AG09319 (cell line): ENCODE measurements around the gene PODNL1.

Experiments
- DNase-seq: peaks from one replicate; pipeline ENCODE4 v3.0.0-alpha.2; 2010; ENCODE audit warnings: low read depth; ENCODE audit errors: extremely low read depth
- TF ChIP-seq, protein P1 (sequence below): IDR thresholded peaks from 2 replicates; pipeline ENCODE4 v1.5.1; 2011; ENCODE audit warnings: low read depth, mild to moderate bottlenecking, inconsistent platforms, low read length, moderate library complexity

PODNL1 gene

GRCh38 chr19:13920524-13920923 lies 17.7 kb downstream of the PODNL1 start:
- no peak for DNase-seq

DNA sequence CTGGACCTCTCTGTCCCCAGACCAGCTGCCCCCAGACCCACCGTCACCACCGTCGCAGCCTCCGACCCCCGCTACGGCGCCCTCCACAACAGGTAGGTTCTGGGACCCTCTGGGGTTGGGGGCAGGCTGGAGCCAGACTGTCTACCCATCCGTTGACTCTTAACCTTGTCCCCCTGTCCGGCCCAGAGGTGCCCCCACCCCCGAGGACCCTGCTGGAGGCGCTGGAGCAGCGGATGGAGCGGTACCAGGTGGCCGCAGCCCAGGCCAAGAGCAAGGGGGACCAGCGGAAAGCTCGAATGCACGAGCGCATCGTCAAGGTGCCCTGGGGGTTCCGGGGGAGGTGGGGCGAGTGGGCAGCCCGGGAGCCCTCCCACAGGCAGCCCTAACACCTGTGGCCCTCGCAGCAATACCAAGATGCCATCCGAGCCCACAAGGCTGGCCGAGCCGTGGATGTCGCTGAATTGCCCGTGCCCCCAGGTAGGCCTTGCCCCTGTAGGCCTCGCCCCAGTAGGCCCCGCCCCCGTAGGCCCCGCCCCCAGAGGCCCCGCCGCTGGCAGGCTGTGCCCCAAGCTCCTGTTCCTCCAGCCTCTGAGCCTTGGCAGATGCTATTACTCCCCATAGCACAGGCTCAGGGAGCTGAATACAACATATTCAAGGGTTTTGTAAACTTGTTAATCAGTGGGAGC lies 19.3 kb downstream of the PODNL1 start:
- DNase-seq, result no peak
- TF ChIP-seq, protein P1, sequence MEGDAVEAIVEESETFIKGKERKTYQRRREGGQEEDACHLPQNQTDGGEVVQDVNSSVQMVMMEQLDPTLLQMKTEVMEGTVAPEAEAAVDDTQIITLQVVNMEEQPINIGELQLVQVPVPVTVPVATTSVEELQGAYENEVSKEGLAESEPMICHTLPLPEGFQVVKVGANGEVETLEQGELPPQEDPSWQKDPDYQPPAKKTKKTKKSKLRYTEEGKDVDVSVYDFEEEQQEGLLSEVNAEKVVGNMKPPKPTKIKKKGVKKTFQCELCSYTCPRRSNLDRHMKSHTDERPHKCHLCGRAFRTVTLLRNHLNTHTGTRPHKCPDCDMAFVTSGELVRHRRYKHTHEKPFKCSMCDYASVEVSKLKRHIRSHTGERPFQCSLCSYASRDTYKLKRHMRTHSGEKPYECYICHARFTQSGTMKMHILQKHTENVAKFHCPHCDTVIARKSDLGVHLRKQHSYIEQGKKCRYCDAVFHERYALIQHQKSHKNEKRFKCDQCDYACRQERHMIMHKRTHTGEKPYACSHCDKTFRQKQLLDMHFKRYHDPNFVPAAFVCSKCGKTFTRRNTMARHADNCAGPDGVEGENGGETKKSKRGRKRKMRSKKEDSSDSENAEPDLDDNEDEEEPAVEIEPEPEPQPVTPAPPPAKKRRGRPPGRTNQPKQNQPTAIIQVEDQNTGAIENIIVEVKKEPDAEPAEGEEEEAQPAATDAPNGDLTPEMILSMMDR, result no peak

More at GRCh38 chr19:13920524-13920923, 17.7 kb downstream of the PODNL1 start:
- TF ChIP-seq, protein P1, result no peak

DNA sequence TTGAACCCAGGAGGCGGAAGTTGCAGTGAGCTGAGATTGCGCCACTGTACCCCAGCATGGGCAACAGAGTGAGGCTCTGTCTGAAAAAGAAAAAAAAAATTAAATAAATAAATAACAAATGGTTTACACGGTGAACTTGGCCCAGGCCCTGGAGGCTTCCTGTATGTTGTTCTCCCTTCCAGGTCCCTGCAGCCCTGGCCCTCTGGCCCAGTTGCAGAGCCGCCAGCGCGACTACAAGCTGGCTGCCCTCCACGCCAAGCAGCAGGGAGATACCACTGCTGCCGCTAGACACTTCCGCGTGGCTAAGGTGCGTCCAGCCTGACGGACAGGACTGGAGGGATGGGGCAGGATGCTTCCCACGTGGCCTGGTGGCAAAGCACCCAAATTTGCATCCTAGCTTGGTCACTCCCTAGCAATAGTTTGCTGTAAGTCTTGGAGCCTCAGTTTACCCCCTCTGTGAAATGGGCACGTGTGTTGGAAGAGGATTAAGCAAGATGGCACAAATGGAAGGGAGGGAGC lies 20.3 kb downstream of the PODNL1 start:
- no peak for DNase-seq
- TF ChIP-seq, protein P1, result no peak

GRCh38 chr19:13914777-13915176 lies 23.4 kb downstream of the PODNL1 start:
- TF ChIP-seq, protein P1, result no peak
- no peak for DNase-seq

DNA sequence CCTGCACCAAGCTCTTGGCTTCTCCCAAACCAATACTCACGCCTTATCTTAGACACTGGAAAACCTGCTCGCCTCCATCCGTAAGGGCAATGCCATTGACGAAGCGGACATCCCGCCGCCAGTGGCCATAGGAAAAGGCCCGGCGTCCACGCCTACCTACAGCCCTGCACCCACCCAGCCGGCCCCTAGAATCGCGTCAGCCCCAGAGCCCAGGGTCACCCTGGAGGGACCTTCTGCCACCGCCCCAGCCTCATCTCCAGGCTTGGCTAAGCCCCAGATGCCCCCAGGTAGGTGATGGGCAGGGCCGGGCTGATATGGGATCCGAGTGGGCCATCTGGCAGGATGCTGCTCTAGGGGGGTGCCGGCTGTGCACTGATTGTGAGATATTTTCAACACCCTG lies 24.9 kb downstream of the PODNL1 start:
- DNase-seq, result no peak
- TF ChIP-seq, protein P1, result no peak

GRCh38 chr19:13909430-13909829 lies 28.8 kb downstream of the PODNL1 start:
- DNase-seq, result no peak
- TF ChIP-seq, protein P1, result no peak

GRCh38 chr19:13908674-13909073 lies 29.5 kb downstream of the PODNL1 start:
- no peak for DNase-seq
- TF ChIP-seq, protein P1, result no peak
